Fibroblast of upper back skin (primary cell): Measurements from ENCODE around the gene ERGIC1.
A peak's percentile ranks its signal among the peaks of the same experiment; 100 is the strongest.

Experiments used
- DNase-seq: peaks from one replicate; pipeline ENCODE4 v3.0.0-alpha.2; 2013

The ERGIC1 gene

GRCh38 chr5:172903790-172904189 is 69.7 kb downstream of the ERGIC1 start:
- peak; percentile 95 for DNase-seq

- DNase-seq: no peak
Observed at GRCh38 chr5:172904312-172904642, 70.2 kb downstream of the ERGIC1 start.

GRCh38 chr5:172904643-172905345 is 70.7 kb downstream of the ERGIC1 start:
- peak; percentile 79 for DNase-seq

GRCh38 chr5:172905346-172906140 is 71.5 kb downstream of the ERGIC1 start:
- DNase-seq: peak; percentile 36

- peak; percentile 88 for DNase-seq
Observed at GRCh38 chr5:172906436-172906835, 72.4 kb downstream of the ERGIC1 start.

GRCh38 chr5:172906888-172907287 is 72.8 kb downstream of the ERGIC1 start:
- no peak for DNase-seq

GRCh38 chr5:172907657-172908056 is 73.6 kb downstream of the ERGIC1 start:
- DNase-seq: no peak

GRCh38 chr5:172908662-172909061 is 74.6 kb downstream of the ERGIC1 start:
- no peak for DNase-seq

- DNase-seq: peak; percentile 68
Observed at GRCh38 chr5:172909931-172910502, 76.0 kb downstream of the ERGIC1 start.

GRCh38 chr5:172910828-172911627 is 77.0 kb downstream of the ERGIC1 start:
- peak; percentile 66 for DNase-seq

GRCh38 chr5:172911628-172911880 is 77.5 kb downstream of the ERGIC1 start:
- no peak for DNase-seq

GRCh38 chr5:172911976-172912375 is 77.9 kb downstream of the ERGIC1 start:
- no peak for DNase-seq

GRCh38 chr5:172913117-172913850 is 79.2 kb downstream of the ERGIC1 start:
- DNase-seq: no peak

GRCh38 chr5:172915514-172915913 is 81.5 kb downstream of the ERGIC1 start:
- no peak for DNase-seq

- no peak for DNase-seq
Observed at GRCh38 chr5:172918421-172919371, 84.6 kb downstream of the ERGIC1 start.

GRCh38 chr5:172919525-172920446 is 85.7 kb downstream of the ERGIC1 start:
- no peak for DNase-seq

GRCh38 chr5:172920447-172920849 is 86.4 kb downstream of the ERGIC1 start:
- peak; percentile 96 for DNase-seq

GRCh38 chr5:172920995-172921394 is 86.9 kb downstream of the ERGIC1 start:
- DNase-seq: no peak

GRCh38 chr5:172921906-172922305 is 87.9 kb downstream of the ERGIC1 start:
- no peak for DNase-seq

GRCh38 chr5:172923539-172923938 is 89.5 kb downstream of the ERGIC1 start:
- no peak for DNase-seq
